Endothelial cell of umbilical vein (primary cell): Measurements from ENCODE around the gene PLK5. TPM values are rescaled to one million over a fixed set of nuclear protein-coding genes. Genes with fewer than 3 reads are reported as not detected.
"Not testable (repeated sequence)": the region's sequence is repeated elsewhere in the genome, so short reads cannot be mapped to it uniquely, and the experiment has no call there.

ENCODE experiments used
- BruUV-seq: library from RNA; stranded (reverse); fragments of 400-500 nt; replicated peaks from 2 replicates; lab custom pipeline; 2021; lab: Mats Ljungman, UMichigan
- CTCF ChIA-PET: fragments of 300-600, 350-600 bp; sonication (Branson Sonifier 250); formaldehyde crosslinking; loops from one replicate; lab custom pipeline; 2021; ENCODE audit warnings: antibody characterized with exemption, inconsistent platforms; lab: Charles Lee
- POLR2A ChIA-PET: fragments of 300-600, 350-600 bp; sonication (Branson Sonifier 250); formaldehyde crosslinking; loops from one replicate; lab custom pipeline; 2021; ENCODE audit warnings: antibody characterized with exemption, inconsistent platforms; lab: Charles Lee
- DNase-seq: peaks from one replicate; pipeline ENCODE4 v3.0.0-alpha.2; 2011; ENCODE audit warnings: low read depth, low spot score
- FAIRE-seq: peaks from 2 replicates; lab custom pipeline; 2011; peaks lifted over from hg19 to GRCh38; lab: Jason Lieb, UNC
- H2AFZ ChIP-seq: 2 replicates; pipeline ENCODE4 v1.6.0; 2012; ENCODE audit warnings: low read depth, low read length, control low read depth, inconsistent platforms
- H3K27ac ChIP-seq: 2 replicates; pipeline ENCODE4 v1.5.1; 2011; ENCODE audit warnings: low read depth, mild to moderate bottlenecking, control low read depth, low read length, moderate library complexity; ENCODE audit not compliant: insufficient read depth
- H3K27me3 ChIP-seq, 2 experiments: 2 replicates each; pipeline versions ENCODE4 v1.6.0 to v1.6.1; 2011; ENCODE audit warnings: low read length in 2 of 2, mixed read lengths in 1 of 2; ENCODE audit not compliant: control insufficient read depth in 2 of 2, insufficient read depth in 2 of 2
- H3K36me3 ChIP-seq, 2 experiments: 2 replicates in 1 of 2; 3 replicates in 1 of 2; pipeline ENCODE4 v1.5.1; 2011; ENCODE audit warnings: low read length in 2 of 2, mild to moderate bottlenecking in 1 of 2, moderate library complexity in 1 of 2; ENCODE audit not compliant: control insufficient read depth in 2 of 2, insufficient read depth in 2 of 2; ENCODE audit errors: extremely low read depth in 1 of 2
- H3K4me1 ChIP-seq: 3 replicates; pipeline ENCODE4 v1.5.1; 2011; ENCODE audit warnings: mild to moderate bottlenecking, low read length; ENCODE audit not compliant: control insufficient read depth, insufficient read depth; ENCODE audit errors: extremely low read depth
- H3K4me2 ChIP-seq: 2 replicates; pipeline ENCODE4 v1.6.1; 2011; ENCODE audit warnings: low read length, control low read depth, mixed read lengths; ENCODE audit not compliant: insufficient read depth
- H3K4me3 ChIP-seq, 3 experiments: fragments of 200-600 bp in 1 of 3; sonication (generic), shearing (Covaris generic) in 1 of 3; replicated peaks in 1 of 3; 2 replicates each; pipeline ENCODE4 v1.5.1; 2011 to 2016; ENCODE audit warnings: control low read depth in 3 of 3, low read length in 3 of 3, mild to moderate bottlenecking in 2 of 3, inconsistent platforms in 1 of 3, low read depth in 1 of 3, moderate library complexity in 1 of 3; ENCODE audit not compliant: insufficient read depth in 1 of 3
- H3K79me2 ChIP-seq: 2 replicates; pipeline ENCODE4 v1.6.0; 2012; ENCODE audit warnings: low read length, inconsistent platforms; ENCODE audit not compliant: control insufficient read depth, insufficient read depth
- H3K9ac ChIP-seq: replicated peaks from 2 replicates; pipeline ENCODE3; 2011; ENCODE audit warnings: low read length, control low read depth; ENCODE audit not compliant: insufficient read depth; ENCODE audit errors: extremely low read depth
- H3K9me1 ChIP-seq: replicated peaks from 3 replicates; pipeline ENCODE4 v1.6.0; 2011; ENCODE audit warnings: mild to moderate bottlenecking, low read length; ENCODE audit not compliant: control insufficient read depth, insufficient read depth; ENCODE audit errors: extremely low read depth
- H3K9me3 ChIP-seq: replicated peaks from 2 replicates; pipeline ENCODE4 v1.5.1; 2012; ENCODE audit warnings: low read length, inconsistent platforms; ENCODE audit not compliant: control insufficient read depth, insufficient read depth
- H4K20me1 ChIP-seq: replicated peaks from 2 replicates; pipeline ENCODE3; 2011; ENCODE audit warnings: mild to moderate bottlenecking, low read length; ENCODE audit not compliant: control insufficient read depth, insufficient read depth; ENCODE audit errors: extremely low read depth
- CTCF ChIP-seq, 2 donors: IDR thresholded peaks; 1 replicate in 1 of 2; 2 replicates in 1 of 2; pipeline ENCODE4 v1.5.1; 2011; ENCODE audit warnings: low read length in 2 of 2, mild to moderate bottlenecking in 2 of 2, moderate library complexity in 2 of 2, control low read depth in 1 of 2, inconsistent platforms in 1 of 2, low read depth in 1 of 2; ENCODE audit not compliant: insufficient read depth in 1 of 2; ENCODE audit errors: extremely low read depth in 1 of 2
- EZH2 ChIP-seq: IDR thresholded peaks from 2 replicates; pipeline ENCODE4 v1.6.1; 2012; ENCODE audit warnings: borderline replicate concordance, low read depth, mild to moderate bottlenecking, moderate library complexity, low read length, inconsistent platforms; ENCODE audit not compliant: severe bottlenecking
- FOS ChIP-seq: IDR thresholded peaks from 2 replicates; pipeline ENCODE4 v1.6.1; 2011; ENCODE audit warnings: mild to moderate bottlenecking, low read length, moderate library complexity, borderline replicate concordance; ENCODE audit not compliant: insufficient read depth
- GATA2 ChIP-seq: IDR thresholded peaks from 2 replicates; pipeline ENCODE4 v1.7.0; 2011; ENCODE audit warnings: low read depth, mild to moderate bottlenecking, moderate library complexity, mixed read lengths, low read length; ENCODE audit not compliant: insufficient read length, insufficient read depth
- JUN ChIP-seq: IDR thresholded peaks from 2 replicates; pipeline ENCODE4 v1.6.1; 2011; ENCODE audit warnings: borderline replicate concordance, low read depth; ENCODE audit not compliant: insufficient read length, insufficient read depth
- MAX ChIP-seq: IDR thresholded peaks from 2 replicates; pipeline ENCODE4 v1.6.1; 2011; ENCODE audit not compliant: insufficient read depth, insufficient read length
- MYC ChIP-seq: IDR thresholded peaks from one replicate; pipeline ENCODE4 v1.6.1; 2011; ENCODE audit warnings: mild to moderate bottlenecking, low read depth, low read length
- POLR2A ChIP-seq: IDR thresholded peaks from 2 replicates; pipeline ENCODE4 v1.6.1; 2012; ENCODE audit warnings: low read depth, mild to moderate bottlenecking, control low read depth, low read length
- POLR2AphosphoS5 ChIP-seq: IDR thresholded peaks from 2 replicates; pipeline ENCODE4 v1.6.1; 2012; ENCODE audit warnings: low read depth, mild to moderate bottlenecking, control low read depth, low read length, moderate library complexity; ENCODE audit not compliant: insufficient read depth
- dilution Hi-C: fragments of 300-500 bp; cut with MboI; formaldehyde crosslinking; loops from one replicate; pipeline ENCODE4 v1.15.0; 2019; ENCODE audit warnings: low sequenced_read_pairs; ENCODE audit not compliant: extremely low pct_ligation_motif_present
- intact Hi-C: fragments of 100-400 bp; cut with micrococcal nuclease; formaldehyde crosslinking; loops from one replicate; pipeline ENCODE4 v1.10.0; 2022
- polyA plus RNA-seq, 4 experiments: library from polyadenylated mRNA; depleted of rRNA in 3 of 4; stranded (reverse) in 3 of 4; unstranded in 1 of 4; fragments of >200 nt; gene quantifications; 2 replicates each; pipeline versions ENCODE4 v1.2.1 to v1.2.3, GENCODE V29; 2011 to 2012; ENCODE audit warnings: missing spikeins in 1 of 4
- total RNA-seq: library from RNA; stranded (reverse); gene quantifications from 2 replicates; pipeline ENCODE4 v1.2.3, GENCODE V29; 2021

Gene PLK5
- total and polyA plus RNA-seq, 2 donors (not counting 3 experiments of a cell fraction or from before 2014, with no cell fraction given), result not detected

GRCh38 chr19:1497578-1498235 lies 26.2 kb upstream of the PLK5 start:
- DNase-seq (no peak), FAIRE-seq (no peak)
- no peak overlapping the region for H2AFZ ChIP-seq
- TF ChIP-seq GATA2 (no peak), POLR2A (no peak), JUN (no peak), POLR2AphosphoS5 (no peak), CTCF (IDR thresholded peaks at IDR 0.05; ENCODE audit: extremely low read depth in 1 of 2, insufficient read depth in 1 of 2, low read depth in 1 of 2, low read length in 2 of 2) (no peak), MAX (no peak), EZH2 (no peak), MYC (no peak), FOS (no peak)
- no peaks in the 10 kb centered on the region for H3K4me1 ChIP-seq
- H3K9me1 ChIP-seq, result no peaks in the 10 kb centered on the region
- no peak overlapping the region for H3K4me3 ChIP-seq
- no peaks in the 10 kb centered on the region for H3K79me2 ChIP-seq
- BruUV-seq, result no TSS peak
- H3K9me3 ChIP-seq, result no peaks in the 10 kb centered on the region
- H4K20me1 ChIP-seq, result no peaks in the 10 kb centered on the region
- intact Hi-C loops (no loop called here), dilution Hi-C loops (no loop called here)
- no peak overlapping the region for H3K9ac ChIP-seq
- no peaks in the 10 kb centered on the region for H3K27me3 ChIP-seq
- CTCF ChIA-PET, result interaction anchor here (0.7 to 0.9 kb wide), 2 partner anchors 89 to 328 kb away, joined by 3 to 4 read pairs; no protein-coding TSS in a partner anchor
- no peak overlapping the region for H3K4me2 ChIP-seq
- no peaks in the 10 kb centered on the region for H3K36me3 ChIP-seq
- H3K27ac ChIP-seq, result no peak overlapping the region
- POLR2A ChIA-PET, result no interaction called here

- H3K9me1 ChIP-seq, H3K4me2 ChIP-seq, CTCF ChIA-PET, H3K4me3 ChIP-seq, dilution Hi-C loops, H3K36me3 ChIP-seq, POLR2A ChIA-PET, FAIRE-seq, H3K27ac ChIP-seq, H3K9ac ChIP-seq, H2AFZ ChIP-seq, BruUV-seq, H3K4me1 ChIP-seq, H3K27me3 ChIP-seq, DNase-seq, intact Hi-C loops, H4K20me1 ChIP-seq, H3K9me3 ChIP-seq, H3K79me2 ChIP-seq: not testable (repeated sequence)
These were observed 24.6 kb upstream of the PLK5 start for GRCh38 chr19:1499231-1499630.
